Panc1 (cell line): Measurements from ENCODE around the gene DIP2C.

ENCODE experiments used
- POLR2AphosphoS5 ChIP-seq: IDR thresholded peaks from 2 replicates; pipeline ENCODE4 v1.6.1; 2012; ENCODE audit warnings: mild to moderate bottlenecking, low read depth, low read length, moderate library complexity
- SIN3A ChIP-seq: IDR thresholded peaks from 2 replicates; pipeline ENCODE4 v1.6.1; 2012; ENCODE audit warnings: low read depth, mild to moderate bottlenecking, low read length, moderate library complexity, borderline replicate concordance; ENCODE audit not compliant: insufficient read depth
- TF ChIP-seq, protein P1 (sequence below): fragments of 450-650 bp; IDR thresholded peaks from 2 replicates; pipeline ENCODE4 v1.5.1; 2017; ENCODE audit warnings: mild to moderate bottlenecking
- TF ChIP-seq, protein P2 (sequence below), 2 experiments: IDR thresholded peaks; 2 replicates each; pipeline ENCODE4 v1.6.1; 2011 to 2012; ENCODE audit warnings: low read depth in 2 of 2, control low read depth in 1 of 2, low read length in 1 of 2, mild to moderate bottlenecking in 1 of 2, moderate library complexity in 1 of 2; ENCODE audit not compliant: insufficient read depth in 1 of 2

DNA sequence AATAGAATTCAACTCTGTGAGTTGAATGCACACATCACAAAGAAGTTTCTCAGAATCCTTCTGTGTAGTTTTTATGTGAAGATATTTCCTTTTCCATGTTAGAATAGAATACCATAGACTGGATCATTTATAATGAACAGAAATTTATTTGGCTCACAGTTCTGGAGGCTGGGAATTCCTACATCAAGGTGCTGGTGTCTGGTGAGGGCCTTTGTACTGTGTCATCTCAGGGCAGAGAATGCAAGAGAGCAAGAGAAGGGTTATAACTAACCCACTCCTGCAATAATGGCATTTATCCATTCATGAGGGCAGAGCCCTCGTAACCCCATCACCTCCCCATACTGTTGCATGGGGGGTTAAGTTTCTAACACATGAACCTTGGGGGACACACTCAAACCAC, 18.4 kb upstream of the DIP2C start:
- TF ChIP-seq, protein P1, sequence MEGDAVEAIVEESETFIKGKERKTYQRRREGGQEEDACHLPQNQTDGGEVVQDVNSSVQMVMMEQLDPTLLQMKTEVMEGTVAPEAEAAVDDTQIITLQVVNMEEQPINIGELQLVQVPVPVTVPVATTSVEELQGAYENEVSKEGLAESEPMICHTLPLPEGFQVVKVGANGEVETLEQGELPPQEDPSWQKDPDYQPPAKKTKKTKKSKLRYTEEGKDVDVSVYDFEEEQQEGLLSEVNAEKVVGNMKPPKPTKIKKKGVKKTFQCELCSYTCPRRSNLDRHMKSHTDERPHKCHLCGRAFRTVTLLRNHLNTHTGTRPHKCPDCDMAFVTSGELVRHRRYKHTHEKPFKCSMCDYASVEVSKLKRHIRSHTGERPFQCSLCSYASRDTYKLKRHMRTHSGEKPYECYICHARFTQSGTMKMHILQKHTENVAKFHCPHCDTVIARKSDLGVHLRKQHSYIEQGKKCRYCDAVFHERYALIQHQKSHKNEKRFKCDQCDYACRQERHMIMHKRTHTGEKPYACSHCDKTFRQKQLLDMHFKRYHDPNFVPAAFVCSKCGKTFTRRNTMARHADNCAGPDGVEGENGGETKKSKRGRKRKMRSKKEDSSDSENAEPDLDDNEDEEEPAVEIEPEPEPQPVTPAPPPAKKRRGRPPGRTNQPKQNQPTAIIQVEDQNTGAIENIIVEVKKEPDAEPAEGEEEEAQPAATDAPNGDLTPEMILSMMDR: no peak
- TF ChIP-seq POLR2AphosphoS5: no peak
- TF ChIP-seq, protein P2, sequence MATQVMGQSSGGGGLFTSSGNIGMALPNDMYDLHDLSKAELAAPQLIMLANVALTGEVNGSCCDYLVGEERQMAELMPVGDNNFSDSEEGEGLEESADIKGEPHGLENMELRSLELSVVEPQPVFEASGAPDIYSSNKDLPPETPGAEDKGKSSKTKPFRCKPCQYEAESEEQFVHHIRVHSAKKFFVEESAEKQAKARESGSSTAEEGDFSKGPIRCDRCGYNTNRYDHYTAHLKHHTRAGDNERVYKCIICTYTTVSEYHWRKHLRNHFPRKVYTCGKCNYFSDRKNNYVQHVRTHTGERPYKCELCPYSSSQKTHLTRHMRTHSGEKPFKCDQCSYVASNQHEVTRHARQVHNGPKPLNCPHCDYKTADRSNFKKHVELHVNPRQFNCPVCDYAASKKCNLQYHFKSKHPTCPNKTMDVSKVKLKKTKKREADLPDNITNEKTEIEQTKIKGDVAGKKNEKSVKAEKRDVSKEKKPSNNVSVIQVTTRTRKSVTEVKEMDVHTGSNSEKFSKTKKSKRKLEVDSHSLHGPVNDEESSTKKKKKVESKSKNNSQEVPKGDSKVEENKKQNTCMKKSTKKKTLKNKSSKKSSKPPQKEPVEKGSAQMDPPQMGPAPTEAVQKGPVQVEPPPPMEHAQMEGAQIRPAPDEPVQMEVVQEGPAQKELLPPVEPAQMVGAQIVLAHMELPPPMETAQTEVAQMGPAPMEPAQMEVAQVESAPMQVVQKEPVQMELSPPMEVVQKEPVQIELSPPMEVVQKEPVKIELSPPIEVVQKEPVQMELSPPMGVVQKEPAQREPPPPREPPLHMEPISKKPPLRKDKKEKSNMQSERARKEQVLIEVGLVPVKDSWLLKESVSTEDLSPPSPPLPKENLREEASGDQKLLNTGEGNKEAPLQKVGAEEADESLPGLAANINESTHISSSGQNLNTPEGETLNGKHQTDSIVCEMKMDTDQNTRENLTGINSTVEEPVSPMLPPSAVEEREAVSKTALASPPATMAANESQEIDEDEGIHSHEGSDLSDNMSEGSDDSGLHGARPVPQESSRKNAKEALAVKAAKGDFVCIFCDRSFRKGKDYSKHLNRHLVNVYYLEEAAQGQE (IDR thresholded peaks at IDR 0.05; ENCODE audit: insufficient read depth in 1 of 2, low read depth in 2 of 2, low read length in 1 of 2): no peak
- TF ChIP-seq SIN3A: no peak
